H1 (cell line): ENCODE data around the gene MSI2. TPM values are rescaled to one million over a fixed set of nuclear protein-coding genes. Genes with fewer than 3 reads are reported as not detected.

Experiments
- CHD7 ChIP-seq: fragments of 300-600 bp; sonication (generic); IDR thresholded peaks from 2 replicates; pipeline ENCODE4 v1.7.1; 2012; ENCODE audit warnings: low read length, moderate library complexity, mild to moderate bottlenecking, inconsistent platforms; ENCODE audit not compliant: insufficient replicate concordance
- E2F6 ChIP-seq: IDR thresholded peaks from 2 replicates; pipeline ENCODE4 v1.6.1; 2012; ENCODE audit warnings: inconsistent platforms
- EZH2 ChIP-seq: fragments of 200-600 bp; sonication (generic); IDR thresholded peaks from 2 replicates; pipeline ENCODE4 v1.7.1; 2012; ENCODE audit warnings: low read depth, mild to moderate bottlenecking, moderate library complexity, low read length, inconsistent platforms; ENCODE audit not compliant: severe bottlenecking
- MAFK ChIP-seq: IDR thresholded peaks from 2 replicates; pipeline ENCODE4 v1.6.1; 2012; ENCODE audit warnings: low read depth, mild to moderate bottlenecking, improper control_type of control experiment, low read length
- NANOG ChIP-seq: IDR thresholded peaks from 2 replicates; pipeline ENCODE4 v1.6.1; 2011; ENCODE audit warnings: low read length, low read depth, mild to moderate bottlenecking, inconsistent platforms; ENCODE audit not compliant: insufficient read depth, poor library complexity, severe bottlenecking
- PHF8 ChIP-seq: fragments of 200-600 bp; sonication (generic); conservative IDR thresholded peaks from 2 replicates; pipeline ENCODE4 v1.7.1; 2012; ENCODE audit warnings: low read depth, mild to moderate bottlenecking, inconsistent platforms, low read length, moderate library complexity
- polyA plus RNA-seq, 7 experiments: library from polyadenylated mRNA; depleted of rRNA in 3 of 7; stranded (reverse) in 5 of 7; unstranded in 2 of 7; fragments of >200 nt in 5 of 7; fragments of 200-250 nt in 2 of 7; gene quantifications; 1 replicate in 5 of 7; 2 replicates in 1 of 7; 4 replicates in 1 of 7; pipeline versions ENCODE4 v1.2.1 to v1.2.3, GENCODE V29; 2011 to 2013; ENCODE audit warnings: missing spikeins in 2 of 7, mixed read lengths in 2 of 7
- total RNA-seq: library from RNA; stranded (reverse); fragmentation: NEBNext Ultra II Directional; extraction: Animal tissue kit (Norgen Biotek cat#: 25700); gene quantifications from 2 replicates; pipeline ENCODE4 v1.2.1, GENCODE V29; 2021

The MSI2 gene
- total and polyA plus RNA-seq, 2 of the 8 experiments (the other 6 are each of a cell fraction or from before 2014, with no cell fraction given) = 36.7 to 80.6 TPM

GRCh38 chr17:57422574-57423164 is 166.3 kb downstream of the MSI2 start (continued):
- no peak for TF ChIP-seq CHD7
- no peak for TF ChIP-seq PHF8
- TF ChIP-seq MAFK = no peak
- TF ChIP-seq E2F6 = no peak
- no peak for TF ChIP-seq NANOG
- no peak for TF ChIP-seq EZH2
